Spleen (tissue), 7 donors: ENCODE data around the gene BTG3.

ENCODE experiments used
- CTCF ChIP-seq, 11 experiments: fragments of 200-600 bp in 7 of 11; fragments of 450-650 bp in 4 of 11; sonication (generic) in 4 of 11; IDR thresholded peaks in 8 of 11; conservative IDR thresholded peaks in 3 of 11; 1 replicate in 7 of 11; 2 replicates in 4 of 11; pipeline versions ENCODE4 v1.4.0 to v1.8.0; 2016 to 2021; ENCODE audit warnings: antibody characterized with exemption in 11 of 11, inconsistent platforms in 4 of 11, mild to moderate bottlenecking in 1 of 11
- POLR2A ChIP-seq, 3 donors: fragments of 450-650 bp; IDR thresholded peaks; one replicate each; pipeline ENCODE4 v1.5.1; 2017; ENCODE audit warnings: antibody characterized with exemption in 3 of 3, mild to moderate bottlenecking in 1 of 3
- donor health status: DM: no; HTN: no; CAD: no; lungs with moderate emphysema.
- donor health status: DM: no; HTN: no; CAD: no.
- donor health status: DM: no; HTN: no; CAD: no.

- peak in 5 of 11 experiments; percentile 19 to 43 (median 24) for TF ChIP-seq CTCF (IDR thresholded peaks at IDR 0.05 in 8 of 11, conservative IDR thresholded peaks at IDR 0.05 in 3 of 11)
- no peak for TF ChIP-seq POLR2A (IDR thresholded peaks at IDR 0.05)
Measured at GRCh38 chr21:17611414-17612022, 1.2 kb downstream of the BTG3 start.
